K562 (cell line): ENCODE results near the gene ACKR2. TPM values are rescaled to one million over a fixed set of nuclear protein-coding genes. Genes with fewer than 3 reads are reported as not detected.
A peak's percentile ranks its signal among the peaks of the same experiment; 100 is the strongest.

Experiments used
- CEBPG ChIP-seq, 3 experiments: fragments of 200-800 bp in 1 of 3; sonication (Bioruptor generic) in 1 of 3; sonication (generic) in 1 of 3; formaldehyde crosslinking in 1 of 3; IDR thresholded peaks in 2 of 3; conservative IDR thresholded peaks in 1 of 3; 2 replicates each; pipeline versions ENCODE4 v1.6.1 to v1.8.0; 2016 to 2022; ENCODE audit warnings: missing compliant biosample characterization in 2 of 3, missing genetic modification characterization in 2 of 3, mild to moderate bottlenecking in 1 of 3, missing genetic modification reagents in 1 of 3
- CREB3L1 ChIP-seq: fragments of 450-650 bp; IDR thresholded peaks from 2 replicates; pipeline ENCODE4 v1.6.1; 2014; ENCODE audit warnings: low read depth, mild to moderate bottlenecking, moderate library complexity, borderline replicate concordance
- E2F1 ChIP-seq: sonication (generic); formaldehyde crosslinking; IDR thresholded peaks from 2 replicates; pipeline ENCODE4 v1.8.1; 2023; ENCODE audit warnings: mild to moderate bottlenecking, missing genetic modification reagents, moderate library complexity
- MAFF ChIP-seq: IDR thresholded peaks from 2 replicates; pipeline ENCODE4 v1.6.1; 2012; ENCODE audit warnings: low read length, improper control_type of control experiment
- MAFG ChIP-seq: fragments of 450-650 bp; conservative IDR thresholded peaks from 2 replicates; pipeline ENCODE4 v1.6.1; 2016; ENCODE audit warnings: missing genetic modification characterization, missing compliant biosample characterization
- MAFK ChIP-seq: IDR thresholded peaks from 2 replicates; pipeline ENCODE4 v1.6.1; 2011; ENCODE audit warnings: low read length, improper control_type of control experiment
- NELFE ChIP-seq: IDR thresholded peaks from 2 replicates; pipeline ENCODE4 v1.6.1; 2011; ENCODE audit warnings: mild to moderate bottlenecking; ENCODE audit not compliant: insufficient read depth, insufficient read length
- ZKSCAN3 ChIP-seq: fragments of 250-450 bp; sonication (Bioruptor Pico); IDR thresholded peaks from 2 replicates; pipeline ENCODE4 v1.4.0; 2020
- polyA plus RNA-seq, 8 experiments: library from polyadenylated mRNA; depleted of rRNA in 4 of 8; stranded (reverse) in 5 of 8; unstranded in 3 of 8; fragments of >200 nt; fragmentation: Nextera tagmentation in 2 of 8; fragmentation: Illumina TruSeq in 1 of 8; extraction: Ambion mirVana in 2 of 8; extraction: Trizol in 1 of 8; gene quantifications; 2 replicates each; pipeline versions ENCODE4 v1.2.1 to v1.2.3, GENCODE V29; 2011 to 2014; ENCODE audit warnings: inconsistent platforms in 1 of 8, missing spikeins in 1 of 8
- total RNA-seq, 7 experiments: library from RNA; depleted of rRNA in 6 of 7; stranded (reverse); fragments of >200 nt in 6 of 7; fragmentation: Illumina TruSeq in 2 of 7; extraction: Trizol in 2 of 7; gene quantifications; 2 replicates each; pipeline versions ENCODE4 v1.2.1 to v1.2.3, GENCODE V29; 2011 to 2021; ENCODE audit warnings: low replicate concordance in 1 of 7
- TF ChIP-seq, protein P1 (sequence below): fragments of 250-450 bp; sonication (Bioruptor Pico); IDR thresholded peaks from 2 replicates; pipeline ENCODE4 v1.4.0; 2020

The ACKR2 gene
- total and polyA plus RNA-seq, 9 of the 15 experiments (the other 6 are each of a cell fraction or from before 2014, with no cell fraction given), result 0.03 to 0.69 (median 0.25) TPM; not detected in 1

GRCh38 chr3:42884324-42884723, 75.1 kb downstream of the ACKR2 start (continued):
- TF ChIP-seq CREB3L1 (no peak), MAFK (0 out of 2 replicates have a peak, but pooled peaks have one; percentile 30), MAFG (tag) (peak; percentile 75), ZKSCAN3 (no peak), NELFE (no peak), E2F1 (CRISPR knock-in tag) (no peak), CEBPG (CRISPR knock-in tag; IDR thresholded peaks at IDR 0.05) (no peak), CEBPG (tag; conservative IDR thresholded peaks at IDR 0.05 in 1 of 2, IDR thresholded peaks at IDR 0.05 in 1 of 2) (no peak), MAFF (peak; percentile 45; the same call in 1 of the 2 replicates)
- TF ChIP-seq, protein P1, sequence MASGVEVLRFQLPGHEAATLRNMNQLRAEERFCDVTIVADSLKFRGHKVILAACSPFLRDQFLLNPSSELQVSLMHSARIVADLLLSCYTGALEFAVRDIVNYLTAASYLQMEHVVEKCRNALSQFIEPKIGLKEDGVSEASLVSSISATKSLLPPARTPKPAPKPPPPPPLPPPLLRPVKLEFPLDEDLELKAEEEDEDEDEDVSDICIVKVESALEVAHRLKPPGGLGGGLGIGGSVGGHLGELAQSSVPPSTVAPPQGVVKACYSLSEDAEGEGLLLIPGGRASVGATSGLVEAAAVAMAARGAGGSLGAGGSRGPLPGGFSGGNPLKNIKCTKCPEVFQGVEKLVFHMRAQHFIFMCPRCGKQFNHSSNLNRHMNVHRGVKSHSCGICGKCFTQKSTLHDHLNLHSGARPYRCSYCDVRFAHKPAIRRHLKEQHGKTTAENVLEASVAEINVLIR (CRISPR knock-in tag), result no peak
